Measurements from ENCODE around the gene AGAP1. TPM values are rescaled to one million over a fixed set of nuclear protein-coding genes. Genes with fewer than 3 reads are reported as not detected.

Gene AGAP1
- total RNA-seq, 4 donors from 2014 or later: 23.4 to 46.5 (median 29.3) TPM

- no peaks in the 10 kb centered on the region for H3K9me3 ChIP-seq
- no peak for DNase-seq
- no peak overlapping the region for H3K4me3 ChIP-seq (replicated peaks in 1 of 3)
- WGBS, 2 donors: 97 to 100% methylated on average over 3 of the region's 3 CpGs
- no peaks in the 10 kb centered on the region for H3K36me3 ChIP-seq
- H3K27me3 ChIP-seq: no peaks in the 10 kb centered on the region
- no peaks in the 10 kb centered on the region for H3K4me1 ChIP-seq
- intact Hi-C loops (cut with DNase I): no loop called here
- H3K27ac ChIP-seq: no peak overlapping the region
- TF ChIP-seq CTCF (IDR thresholded peaks at IDR 0.05) (no peak), POLR2A (IDR thresholded peaks at IDR 0.05) (no peak)
Measured at GRCh38 chr2:235910067-235910466, 416.2 kb downstream of the AGAP1 start.

GRCh38 chr2:235911125-235911524, 417.3 kb downstream of the AGAP1 start:
- no peaks in the 10 kb centered on the region for H3K9me3 ChIP-seq
- H3K4me3 ChIP-seq (replicated peaks in 1 of 3): no peak overlapping the region
- no peak for DNase-seq
- WGBS, 2 donors: 87 to 94% methylated on average over 6 of the region's 6 CpGs
- TF ChIP-seq POLR2A (IDR thresholded peaks at IDR 0.05) (no peak), CTCF (IDR thresholded peaks at IDR 0.05) (no peak)
- H3K27me3 ChIP-seq: no peaks in the 10 kb centered on the region
- intact Hi-C loops (cut with DNase I): no loop called here
- H3K4me1 ChIP-seq: no peaks in the 10 kb centered on the region
- H3K36me3 ChIP-seq: no peaks in the 10 kb centered on the region
- H3K27ac ChIP-seq: no peak overlapping the region

- H3K9me3 ChIP-seq: no peaks in the 10 kb centered on the region
- no peaks in the 10 kb centered on the region for H3K27me3 ChIP-seq
- no peaks in the 10 kb centered on the region for H3K4me1 ChIP-seq
- intact Hi-C loops (cut with DNase I): no loop called here
- no peak overlapping the region for H3K4me3 ChIP-seq (replicated peaks in 1 of 3)
- 81 to 84% methylated on average over 10 of the region's 10 CpGs for WGBS, 2 donors
- no peaks in the 10 kb centered on the region for H3K36me3 ChIP-seq
- TF ChIP-seq POLR2A (IDR thresholded peaks at IDR 0.05) (no peak), CTCF (IDR thresholded peaks at IDR 0.05) (no peak)
- DNase-seq: no peak
- H3K27ac ChIP-seq: no peak overlapping the region
Measured at GRCh38 chr2:235911633-235912233, 417.9 kb downstream of the AGAP1 start.

- no peaks in the 10 kb centered on the region for H3K36me3 ChIP-seq
- no peak overlapping the region for H3K27ac ChIP-seq
- TF ChIP-seq CTCF (IDR thresholded peaks at IDR 0.05) (no peak), POLR2A (IDR thresholded peaks at IDR 0.05) (no peak)
- H3K4me1 ChIP-seq: no peaks in the 10 kb centered on the region
- no peaks in the 10 kb centered on the region for H3K9me3 ChIP-seq
- H3K27me3 ChIP-seq: no peaks in the 10 kb centered on the region
- WGBS, 2 donors: 95 to 98% methylated on average over 9 of the region's 9 CpGs
- no peak for DNase-seq
- intact Hi-C loops (cut with DNase I): no loop called here
- H3K4me3 ChIP-seq (replicated peaks in 1 of 3): no peak overlapping the region
Measured at GRCh38 chr2:235914756-235915155, 420.9 kb downstream of the AGAP1 start.

- intact Hi-C loops (cut with DNase I): no loop called here
- Histone ChIP-seq H3K9me3 (no peaks in the 10 kb centered on the region), H3K27me3 (no peaks in the 10 kb centered on the region), H3K4me3 (replicated peaks in 1 of 3) (no peak overlapping the region), H3K27ac (no peak overlapping the region), H3K4me1 (no peaks in the 10 kb centered on the region), H3K36me3 (no peaks in the 10 kb centered on the region)
- WGBS, 2 donors: 83% methylated on average over 19 of the region's 19 CpGs
- TF ChIP-seq CTCF (IDR thresholded peaks at IDR 0.05): no peak
- no peak for TF ChIP-seq POLR2A (IDR thresholded peaks at IDR 0.05)
- DNase-seq: no peak
Measured at GRCh38 chr2:235917506-235917905, 423.7 kb downstream of the AGAP1 start.

Measured in thyroid gland (tissue), 4 donors.